ENCODE measurements around the gene CSTB. TPM values are rescaled to one million over a fixed set of nuclear protein-coding genes. Genes with fewer than 3 reads are reported as not detected.

Gene CSTB
- total RNA-seq, 2 experiments from 2014 or later, result 33.6 to 35.1 TPM

- no peaks in the 10 kb centered on the region for H3K27me3 Mint-ChIP-seq
- DNase-seq, result no peak
- H3K27ac Mint-ChIP-seq, result no peak overlapping the region
- peaks cover under 1% of the 10 kb centered on the region for H3K9me3 Mint-ChIP-seq
- H3K36me3 Mint-ChIP-seq, result peaks cover under 1% of the 10 kb centered on the region
- H3K4me1 Mint-ChIP-seq, result peaks cover 6% of the 10 kb centered on the region
- no peak overlapping the region for H3K4me3 Mint-ChIP-seq
These were observed 37.5 kb upstream of the CSTB start for GRCh38 chr21:43813656-43813980.

GRCh38 chr21:43812957-43813655 lies 37.0 kb upstream of the CSTB start:
- Mint-ChIP-seq H3K4me1 (peaks cover 6% of the 10 kb centered on the region), H3K9me3 (no peaks in the 10 kb centered on the region), H3K36me3 (no peaks in the 10 kb centered on the region), H3K27ac (no peak overlapping the region), H3K4me3 (no peak overlapping the region), H3K27me3 (no peaks in the 10 kb centered on the region)
- DNase-seq, result no peak

DNA sequence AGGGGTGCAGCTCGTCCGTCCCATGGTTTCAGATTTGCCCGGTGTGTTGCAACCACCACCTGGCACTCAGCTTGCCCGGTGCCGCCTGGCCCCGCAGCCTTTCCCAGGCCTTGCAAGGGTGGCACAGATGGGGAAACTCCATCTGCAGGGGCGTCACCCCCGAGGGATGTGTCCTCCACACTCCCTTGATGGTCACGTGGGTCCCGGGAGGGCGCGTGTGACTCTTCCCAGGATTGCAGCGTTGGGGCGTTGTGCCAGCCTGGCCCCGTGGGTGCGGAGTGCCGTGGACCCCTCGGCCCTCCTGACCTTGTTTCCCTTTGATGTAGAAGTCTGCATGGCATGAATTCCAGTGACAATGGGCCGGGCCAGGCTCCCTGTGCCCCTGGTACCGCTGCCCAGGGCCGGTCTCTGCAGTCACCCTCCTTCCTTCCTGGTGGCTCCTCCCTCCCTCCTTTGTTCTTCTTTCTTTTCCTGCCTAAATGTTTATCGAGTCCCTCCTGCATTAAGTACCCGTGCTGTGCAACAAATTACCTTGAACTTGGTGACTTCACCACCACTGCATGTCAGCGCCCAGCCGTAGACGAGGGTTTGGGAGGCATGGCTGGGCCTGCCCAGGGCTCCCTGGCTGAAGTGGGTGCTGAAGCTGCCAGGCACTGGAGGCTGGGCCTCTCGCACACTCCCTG lies 36.2 kb upstream of the CSTB start:
- Mint-ChIP-seq H3K9me3 (no peaks in the 10 kb centered on the region), H3K4me3 (no peak overlapping the region), H3K4me1 (peaks cover 6% of the 10 kb centered on the region), H3K36me3 (no peaks in the 10 kb centered on the region), H3K27me3 (no peaks in the 10 kb centered on the region), H3K27ac (no peak overlapping the region)
- DNase-seq, result no peak

GRCh38 chr21:43811262-43812105 lies 35.4 kb upstream of the CSTB start:
- Mint-ChIP-seq H3K9me3 (no peaks in the 10 kb centered on the region), H3K4me1 (peaks cover 6% of the 10 kb centered on the region), H3K36me3 (no peaks in the 10 kb centered on the region), H3K4me3 (no peak overlapping the region), H3K27ac (no peak overlapping the region), H3K27me3 (no peaks in the 10 kb centered on the region)
- DNase-seq, result no peak

- Mint-ChIP-seq H3K4me3 (no peak overlapping the region), H3K9me3 (no peaks in the 10 kb centered on the region), H3K4me1 (peaks cover 8% of the 10 kb centered on the region), H3K27ac (peak overlapping the region; percentile 29), H3K27me3 (no peaks in the 10 kb centered on the region), H3K36me3 (no peaks in the 10 kb centered on the region)
- DNase-seq, result peak; percentile 91
These were observed 34.6 kb upstream of the CSTB start for GRCh38 chr21:43810505-43811261.

DNA sequence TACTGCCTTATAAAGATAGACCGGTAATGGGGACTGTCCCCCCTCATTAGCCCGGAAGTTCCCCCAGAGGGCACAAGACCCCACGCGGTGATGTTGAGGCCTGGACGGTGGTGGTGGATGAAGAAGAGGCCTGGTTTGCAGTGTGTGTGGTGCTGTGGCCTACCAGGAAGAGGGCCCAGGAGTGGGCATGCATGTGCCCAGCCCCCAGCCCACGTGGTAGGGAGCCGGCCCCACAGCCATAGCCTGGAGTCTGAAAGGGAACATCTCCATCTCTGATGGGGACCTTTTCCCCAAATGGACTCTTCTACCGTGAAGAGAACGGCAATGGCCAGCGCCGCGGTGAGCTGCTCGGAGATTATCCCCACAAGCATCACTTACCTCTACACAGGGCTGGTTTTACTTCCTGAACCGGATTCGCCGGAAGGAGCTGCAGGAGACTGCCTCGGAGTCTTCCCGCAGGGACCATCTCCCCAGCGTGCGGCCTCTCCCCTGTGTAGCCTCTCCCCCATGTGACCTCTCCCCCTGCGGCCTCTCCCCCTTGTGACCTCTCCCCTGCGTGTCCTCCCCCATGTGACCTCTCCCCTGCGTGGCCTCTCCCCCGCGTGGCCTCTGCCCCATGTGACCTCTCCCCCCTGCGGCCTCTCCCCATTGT lies 33.9 kb upstream of the CSTB start:
- Mint-ChIP-seq H3K9me3 (no peaks in the 10 kb centered on the region), H3K4me3 (no peak overlapping the region), H3K36me3 (no peaks in the 10 kb centered on the region), H3K4me1 (peaks cover 13% of the 10 kb centered on the region), H3K27ac (no peak overlapping the region), H3K27me3 (no peaks in the 10 kb centered on the region)
- DNase-seq, result no peak

DNA sequence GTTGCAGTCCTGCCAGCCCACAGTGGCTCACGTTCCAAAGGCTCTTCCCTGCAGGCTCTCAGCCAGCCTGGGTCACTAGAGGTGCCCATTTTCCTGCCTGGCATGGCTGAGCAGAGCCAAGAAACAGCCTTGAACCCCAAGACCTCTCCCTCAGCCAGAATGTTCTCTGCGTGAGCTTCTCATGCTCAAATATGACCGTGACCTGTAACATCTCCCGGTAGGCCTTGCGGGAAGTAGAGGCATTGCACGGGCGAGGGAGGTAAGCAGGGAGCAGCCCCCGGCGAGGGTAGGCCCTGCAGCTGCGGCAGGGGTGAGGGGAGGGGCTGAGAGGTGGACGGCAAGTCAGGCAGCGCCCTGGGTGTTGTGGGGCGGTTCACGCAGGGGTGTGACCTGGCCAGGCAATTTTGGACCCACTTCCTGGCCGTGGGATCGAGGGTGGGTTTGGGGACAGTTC lies 33.3 kb upstream of the CSTB start:
- H3K27me3 Mint-ChIP-seq, result no peaks in the 10 kb centered on the region
- no peak for DNase-seq
- no peaks in the 10 kb centered on the region for H3K9me3 Mint-ChIP-seq
- H3K4me1 Mint-ChIP-seq, result peaks cover 14% of the 10 kb centered on the region
- no peak overlapping the region for H3K27ac Mint-ChIP-seq
- no peak overlapping the region for H3K4me3 Mint-ChIP-seq
- no peaks in the 10 kb centered on the region for H3K36me3 Mint-ChIP-seq

DNA sequence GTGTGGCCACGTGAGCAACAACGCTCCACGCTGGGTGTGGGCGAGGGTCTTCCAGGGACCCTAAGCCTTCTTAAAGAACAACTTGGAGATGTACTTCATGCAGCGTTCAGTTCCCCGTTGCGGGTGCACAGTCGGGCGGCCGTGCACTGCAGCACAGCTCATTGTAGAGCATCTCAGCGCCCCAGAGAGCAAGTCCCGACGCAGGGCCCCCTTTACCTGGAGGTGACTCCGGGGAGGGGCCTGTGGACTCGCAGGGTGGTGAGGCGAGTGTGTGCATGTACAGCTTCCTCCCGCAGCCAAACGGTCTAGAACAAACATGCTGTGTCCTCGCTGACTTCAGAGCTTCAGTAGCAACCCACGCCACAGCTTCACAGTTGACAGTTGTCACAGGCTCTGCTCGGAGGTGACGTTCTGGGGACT lies 32.7 kb upstream of the CSTB start:
- DNase-seq, result no peak
- Mint-ChIP-seq H3K27me3 (no peaks in the 10 kb centered on the region), H3K36me3 (no peaks in the 10 kb centered on the region), H3K4me3 (no peak overlapping the region), H3K27ac (no peak overlapping the region), H3K4me1 (peaks cover 14% of the 10 kb centered on the region), H3K9me3 (no peaks in the 10 kb centered on the region)

GRCh38 chr21:43808367-43808766 lies 32.3 kb upstream of the CSTB start:
- H3K27ac Mint-ChIP-seq, result no peak overlapping the region
- DNase-seq, result no peak
- no peaks in the 10 kb centered on the region for H3K36me3 Mint-ChIP-seq
- no peaks in the 10 kb centered on the region for H3K9me3 Mint-ChIP-seq
- peaks cover 14% of the 10 kb centered on the region for H3K4me1 Mint-ChIP-seq
- no peaks in the 10 kb centered on the region for H3K27me3 Mint-ChIP-seq
- no peak overlapping the region for H3K4me3 Mint-ChIP-seq

- Mint-ChIP-seq H3K27me3 (no peaks in the 10 kb centered on the region), H3K9me3 (no peaks in the 10 kb centered on the region), H3K36me3 (no peaks in the 10 kb centered on the region), H3K27ac (peak overlapping the region; percentile 7), H3K4me3 (no peak overlapping the region), H3K4me1 (peaks cover 14% of the 10 kb centered on the region)
- no peak for DNase-seq
These were observed 30.1 kb upstream of the CSTB start for GRCh38 chr21:43806017-43806710.

GRCh38 chr21:43805275-43805800 lies 29.2 kb upstream of the CSTB start:
- DNase-seq, result no peak
- no peaks in the 10 kb centered on the region for H3K9me3 Mint-ChIP-seq
- H3K4me1 Mint-ChIP-seq, result peaks cover 8% of the 10 kb centered on the region
- no peak overlapping the region for H3K4me3 Mint-ChIP-seq
- H3K27me3 Mint-ChIP-seq, result no peaks in the 10 kb centered on the region
- H3K27ac Mint-ChIP-seq, result peak overlapping the region; percentile 60
- H3K36me3 Mint-ChIP-seq, result peaks cover under 1% of the 10 kb centered on the region

- Mint-ChIP-seq H3K4me3 (no peak overlapping the region), H3K36me3 (peaks cover 3% of the 10 kb centered on the region), H3K27ac (no peak overlapping the region), H3K27me3 (no peaks in the 10 kb centered on the region), H3K9me3 (no peaks in the 10 kb centered on the region), H3K4me1 (peaks cover 8% of the 10 kb centered on the region)
- DNase-seq, result no peak
These were observed 27.6 kb upstream of the CSTB start for GRCh38 chr21:43803558-43804300.

- H3K4me1 Mint-ChIP-seq, result peaks cover 8% of the 10 kb centered on the region
- no peak for DNase-seq
- H3K27me3 Mint-ChIP-seq, result no peaks in the 10 kb centered on the region
- H3K4me3 Mint-ChIP-seq, result no peak overlapping the region
- H3K9me3 Mint-ChIP-seq, result no peaks in the 10 kb centered on the region
- no peak overlapping the region for H3K27ac Mint-ChIP-seq
- peaks cover 7% of the 10 kb centered on the region for H3K36me3 Mint-ChIP-seq
These were observed 26.7 kb upstream of the CSTB start for GRCh38 chr21:43802713-43803313.
